Measurements from ENCODE around the gene RNASE13.
"Not testable (repeated sequence)": the region's sequence is repeated elsewhere in the genome, so short reads cannot be mapped to it uniquely, and the experiment has no call there.

RNASE13 gene

GRCh38 chr14:21022686-21023085 is 11.9 kb downstream of the RNASE13 start:
- no peak for DNase-seq (ENCODE audit: low read depth)

- no peak for DNase-seq (ENCODE audit: low read depth)
Observed at GRCh38 chr14:21020977-21021545, 13.5 kb downstream of the RNASE13 start.

DNA sequence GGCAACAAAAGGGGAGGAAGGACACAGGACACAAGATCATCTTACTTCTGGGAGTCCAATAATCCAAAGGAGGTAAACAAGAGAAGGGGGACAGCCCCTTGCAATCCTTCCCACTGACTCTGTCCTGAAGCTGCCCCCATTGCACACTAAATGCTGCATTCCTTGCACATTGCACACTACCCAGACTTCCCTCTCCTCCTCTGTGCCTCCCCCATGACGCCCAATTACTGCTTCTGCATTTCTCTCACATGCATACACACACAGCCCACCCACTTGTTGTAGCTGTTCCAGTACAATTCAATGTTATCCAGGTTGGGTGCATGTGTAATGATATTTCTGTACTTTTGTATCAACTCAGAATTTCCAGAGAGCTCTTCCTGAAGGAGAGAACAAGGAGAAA is 15.2 kb downstream of the RNASE13 start:
- no peak for DNase-seq (ENCODE audit: low read depth)

- DNase-seq (ENCODE audit: low read depth): no peak
Observed at GRCh38 chr14:21018781-21019180, 15.8 kb downstream of the RNASE13 start.

DNA sequence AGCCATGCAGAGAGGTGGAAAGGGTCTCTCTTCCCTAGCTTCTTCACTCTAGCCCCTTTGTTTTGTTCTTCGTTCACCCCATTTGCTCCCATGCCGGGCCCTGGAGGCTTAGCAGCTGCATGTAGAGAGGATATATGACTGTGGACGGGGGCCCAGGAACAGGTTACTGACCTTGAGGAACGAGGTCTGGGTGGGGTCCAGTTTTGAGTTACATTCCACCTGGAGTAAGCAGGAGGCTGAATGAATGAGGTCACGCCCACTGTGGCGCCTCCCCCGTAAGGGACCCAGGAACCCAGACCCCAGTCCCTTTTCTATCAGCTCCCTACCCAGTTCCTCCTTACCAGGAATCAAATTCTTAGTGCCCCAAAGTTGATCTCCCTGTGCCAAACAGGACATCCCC is 16.3 kb downstream of the RNASE13 start:
- DNase-seq (ENCODE audit: low read depth): no peak

- no peak for DNase-seq (ENCODE audit: low read depth)
Observed at GRCh38 chr14:21017528-21018245, 16.9 kb downstream of the RNASE13 start.

- DNase-seq (ENCODE audit: low read depth): no peak
Observed at GRCh38 chr14:21016413-21017190, 18.0 kb downstream of the RNASE13 start.

GRCh38 chr14:21015312-21015711 is 19.3 kb downstream of the RNASE13 start:
- no peak for DNase-seq (ENCODE audit: low read depth)

- peak; percentile 72 for DNase-seq (ENCODE audit: low read depth)
Observed at GRCh38 chr14:21014761-21015190, 19.8 kb downstream of the RNASE13 start.

DNA sequence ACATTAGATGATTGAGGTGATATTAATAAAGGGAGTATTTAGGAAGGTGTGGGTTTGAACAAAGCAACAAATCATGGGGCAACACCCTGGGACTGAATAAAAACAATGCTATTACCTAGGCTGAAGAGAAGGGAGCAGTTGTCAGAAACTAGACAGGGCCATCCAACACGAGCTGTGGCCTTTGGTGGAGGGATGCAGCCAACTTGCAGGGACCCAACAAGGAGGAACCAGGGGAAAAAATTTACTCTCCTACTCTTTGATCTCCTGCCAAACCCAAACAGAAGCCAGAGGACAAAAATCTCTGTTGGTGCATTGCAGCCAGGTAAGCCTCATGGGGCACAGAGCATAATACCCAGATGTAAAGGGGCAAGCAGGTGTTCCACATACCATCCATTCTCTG is 23.5 kb downstream of the RNASE13 start:
- DNase-seq (ENCODE audit: low read depth): no peak

- not testable (repeated sequence) for DNase-seq (ENCODE audit: low read depth)
Observed at GRCh38 chr14:21009721-21010120, 24.9 kb downstream of the RNASE13 start.

GRCh38 chr14:21003788-21004346 is 30.7 kb downstream of the RNASE13 start:
- no peak for DNase-seq (ENCODE audit: low read depth)

- no peak for DNase-seq (ENCODE audit: low read depth)
Observed at GRCh38 chr14:21001218-21001617, 33.4 kb downstream of the RNASE13 start.

DNA sequence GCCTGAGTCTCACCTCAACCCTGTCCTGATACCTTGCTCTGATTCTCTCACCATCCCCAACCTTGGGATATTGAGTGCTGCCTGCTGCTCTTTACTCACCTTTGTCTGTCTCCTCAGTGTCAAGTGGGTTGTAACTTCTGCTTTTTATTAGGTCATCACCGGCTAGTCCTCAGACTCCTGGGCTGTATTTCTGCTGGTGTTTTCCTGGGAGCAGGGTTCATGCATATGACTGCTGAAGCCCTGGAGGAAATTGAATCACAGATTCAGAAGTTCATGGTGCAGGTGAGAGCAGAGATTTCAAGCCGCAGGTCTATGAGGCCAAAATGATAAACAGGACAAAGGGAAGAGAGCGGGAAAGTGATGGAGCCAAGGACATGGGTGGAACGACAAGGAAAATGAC is 35.0 kb downstream of the RNASE13 start:
- no peak for DNase-seq (ENCODE audit: low read depth)

GRCh38 chr14:20998674-20999366 is 35.8 kb downstream of the RNASE13 start, which contains the start of gene SLC39A2:
Gene SLC39A2 (plus strand): TSS chr14:20999293. CDS start chr14:20999447, 154 bp downstream.
- DNase-seq (ENCODE audit: low read depth): peak; percentile 78

- DNase-seq (ENCODE audit: low read depth): no peak
Observed at GRCh38 chr14:20998139-20998538, 36.5 kb downstream of the RNASE13 start.

- DNase-seq (ENCODE audit: low read depth): no peak
Observed at GRCh38 chr14:20997564-20997963, 37.0 kb downstream of the RNASE13 start.

DNA sequence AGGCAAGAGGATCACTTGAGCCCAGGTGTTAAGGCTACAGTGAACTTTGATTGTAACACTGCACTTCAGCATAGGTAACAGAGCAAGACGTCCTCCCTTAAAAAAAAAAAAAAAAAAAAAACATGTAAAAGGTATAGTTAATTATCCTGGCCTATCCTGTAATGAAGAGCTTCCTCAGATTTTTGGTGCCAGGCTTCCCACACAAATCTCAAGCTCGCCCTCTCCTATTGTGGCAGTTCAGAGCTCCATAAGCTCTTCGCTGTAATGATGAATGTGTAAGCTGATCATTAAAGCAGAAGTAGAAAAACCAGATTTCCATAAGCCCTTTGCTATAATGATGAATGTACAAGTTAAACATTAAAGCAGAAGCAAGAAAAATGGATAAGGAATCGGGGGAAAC is 37.5 kb downstream of the RNASE13 start:
- no peak for DNase-seq (ENCODE audit: low read depth)

DNA sequence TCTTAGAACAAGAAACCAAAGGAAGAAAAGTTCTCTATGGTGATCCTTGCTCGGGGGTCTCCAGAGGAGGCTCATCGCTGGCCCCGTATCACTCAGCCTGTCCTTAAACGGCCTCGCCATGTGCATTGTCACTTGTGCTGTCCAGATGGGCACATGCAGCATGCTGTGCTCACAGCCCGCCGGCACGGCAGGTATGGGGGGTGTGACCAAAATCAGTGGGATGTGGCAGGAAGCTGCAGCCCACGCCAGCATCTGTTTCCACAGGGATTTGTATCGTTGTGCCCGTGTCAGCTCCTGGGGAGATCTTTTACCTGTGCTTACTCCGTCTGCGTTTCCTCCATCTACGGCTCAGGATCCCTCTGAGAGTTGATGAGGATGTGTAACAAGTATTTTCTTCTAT is 38.1 kb downstream of the RNASE13 start:
- DNase-seq (ENCODE audit: low read depth): no peak

DNA sequence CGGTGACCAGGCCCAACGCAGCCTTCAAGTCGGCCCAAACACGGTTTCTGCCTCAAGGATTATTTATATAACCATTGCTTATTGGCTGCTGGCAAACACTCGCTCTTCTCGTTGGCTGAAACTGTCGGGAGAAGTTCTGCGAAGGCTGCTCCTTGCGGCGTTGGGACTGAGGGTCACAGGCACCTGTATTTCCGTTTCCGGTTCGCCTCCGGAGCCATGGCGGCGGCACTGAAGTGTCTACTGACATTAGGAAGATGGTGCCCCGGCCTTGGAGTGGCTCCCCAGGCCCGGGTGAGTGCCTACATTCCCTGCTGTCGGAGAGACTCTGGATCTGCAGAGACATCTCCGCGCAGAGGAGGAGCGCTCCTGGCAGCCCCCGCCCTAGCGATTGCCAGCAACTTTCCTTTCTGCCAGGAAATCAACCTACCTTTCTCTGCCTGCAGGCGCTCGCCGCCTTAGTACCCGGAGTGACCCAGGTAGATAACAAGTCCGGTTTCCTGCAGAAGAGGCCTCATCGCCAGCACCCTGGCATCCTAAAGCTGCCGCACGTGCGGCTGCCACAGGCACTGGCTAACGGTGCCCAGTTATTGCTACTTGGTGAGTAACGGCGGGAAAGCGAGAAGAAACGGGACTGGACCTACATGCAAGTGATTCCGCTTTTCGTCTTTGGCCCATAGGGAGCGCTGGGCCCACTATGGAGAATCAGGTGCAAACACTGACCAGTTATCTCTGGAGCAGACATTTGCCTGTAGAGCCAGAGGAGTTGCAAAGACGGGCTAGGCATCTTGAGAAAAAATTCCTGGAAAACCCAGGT is 44.6 kb downstream of the RNASE13 start, which contains the start of gene METTL17:
TSS of gene METTL17 (plus strand) at position 194 of the 814 bp plus-strand sequence. CDS start at position 217, 23 bp downstream.
- DNase-seq (ENCODE audit: low read depth): peak; percentile 97

DNA sequence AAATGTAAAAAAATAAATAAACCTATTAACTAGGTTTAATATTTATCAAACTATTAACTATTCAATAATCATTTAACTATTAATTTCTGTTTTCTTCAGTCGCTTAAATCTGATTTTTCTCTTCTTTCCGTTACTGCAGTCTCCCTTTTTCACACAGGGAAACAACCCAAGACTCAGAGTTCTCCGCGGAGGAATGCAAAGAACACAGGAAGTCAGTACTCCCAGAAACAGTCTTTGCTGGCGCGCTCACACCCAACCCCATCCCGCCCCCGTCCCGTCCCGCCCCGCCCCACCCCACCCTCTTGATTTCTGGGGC is 45.2 kb downstream of the RNASE13 start:
- no peak for DNase-seq (ENCODE audit: low read depth)
